Calu3 (cell line): Measurements from ENCODE around the gene ACCS. TPM values are rescaled to one million over a fixed set of nuclear protein-coding genes. Genes with fewer than 3 reads are reported as not detected.

Experiments
- BruUV-seq: library from RNA; stranded (reverse); fragments of 400-500 nt; replicated peaks from 2 replicates; lab custom pipeline; 2021; lab: Mats Ljungman, UMichigan
- CTCF ChIA-PET: fragments of 300-600 bp; sonication (Branson Sonifier 250); formaldehyde crosslinking; loops from one replicate; lab custom pipeline; 2022; ENCODE audit warnings: antibody characterized with exemption; lab: Charles Lee
- DNase-seq: peaks from one replicate; pipeline ENCODE4 v3.0.0; 2022
- H3K27ac Mint-ChIP-seq: one replicate; pipeline ENCODE4 v1.8.0; 2022; ENCODE audit warnings: mixed read lengths; ENCODE audit not compliant: unreplicated experiment
- H3K27me3 Mint-ChIP-seq: one replicate; pipeline ENCODE4 v1.8.0; 2022; ENCODE audit warnings: mixed read lengths; ENCODE audit not compliant: unreplicated experiment
- H3K36me3 Mint-ChIP-seq: one replicate; pipeline ENCODE4 v1.8.0; 2022; ENCODE audit warnings: mild to moderate bottlenecking, moderate library complexity, mixed read lengths; ENCODE audit not compliant: insufficient read depth, unreplicated experiment
- H3K4me1 Mint-ChIP-seq: one replicate; pipeline ENCODE4 v1.8.0; 2022; ENCODE audit warnings: mild to moderate bottlenecking, low read depth, mixed read lengths; ENCODE audit not compliant: unreplicated experiment
- H3K4me3 Mint-ChIP-seq: one replicate; pipeline ENCODE4 v1.8.0; 2022; ENCODE audit warnings: mild to moderate bottlenecking, low read depth, moderate library complexity, mixed read lengths; ENCODE audit not compliant: unreplicated experiment
- H3K9me3 Mint-ChIP-seq: one replicate; pipeline ENCODE4 v1.8.0; 2022; ENCODE audit warnings: low read depth, mixed read lengths; ENCODE audit not compliant: unreplicated experiment
- CTCF ChIP-seq: fragments of 200-600 bp; IDR thresholded peaks from one replicate; pipeline ENCODE4 v1.8.0; 2022; ENCODE audit warnings: antibody characterized with exemption; ENCODE audit not compliant: unreplicated experiment
- intact Hi-C: fragments of 100-400 bp; cut with micrococcal nuclease; formaldehyde crosslinking; loops from one replicate; pipeline ENCODE4 v1.10.0; 2022; ENCODE audit not compliant: unreplicated experiment
- total RNA-seq: library from RNA; stranded (reverse); gene quantifications from 2 replicates; pipeline ENCODE4 v1.2.3, GENCODE V29; 2022

The ACCS gene
- total RNA-seq, 1 experiment from 2014 or later = 17.9 TPM

GRCh38 chr11:44125598-44125997 lies 59.5 kb downstream of the ACCS start:
- no peak overlapping the region for H3K4me3 Mint-ChIP-seq
- no peaks in the 10 kb centered on the region for H3K4me1 Mint-ChIP-seq
- no peak overlapping the region for H3K27ac Mint-ChIP-seq
- intact Hi-C loops = no loop called here
- no peaks in the 10 kb centered on the region for H3K36me3 Mint-ChIP-seq
- no peaks in the 10 kb centered on the region for H3K27me3 Mint-ChIP-seq
- BruUV-seq = no TSS peak
- no peak for DNase-seq
- CTCF ChIA-PET = no interaction called here
- no peak for TF ChIP-seq CTCF
- H3K9me3 Mint-ChIP-seq = no peaks in the 10 kb centered on the region

- H3K4me1 Mint-ChIP-seq = no peaks in the 10 kb centered on the region
- H3K27ac Mint-ChIP-seq = no peak overlapping the region
- H3K27me3 Mint-ChIP-seq = no peaks in the 10 kb centered on the region
- DNase-seq = no peak
- no peak overlapping the region for H3K4me3 Mint-ChIP-seq
- BruUV-seq = no TSS peak
- no peak for TF ChIP-seq CTCF
- CTCF ChIA-PET = no interaction called here
- H3K36me3 Mint-ChIP-seq = no peaks in the 10 kb centered on the region
- H3K9me3 Mint-ChIP-seq = no peaks in the 10 kb centered on the region
- intact Hi-C loops = no loop called here
Measured at GRCh38 chr11:44126304-44126703, 60.2 kb downstream of the ACCS start.

GRCh38 chr11:44127130-44127529 lies 61.1 kb downstream of the ACCS start:
- no peak overlapping the region for H3K27ac Mint-ChIP-seq
- H3K36me3 Mint-ChIP-seq = no peaks in the 10 kb centered on the region
- H3K4me1 Mint-ChIP-seq = no peaks in the 10 kb centered on the region
- intact Hi-C loops = no loop called here
- CTCF ChIA-PET = no interaction called here
- no peak for DNase-seq
- H3K4me3 Mint-ChIP-seq = no peak overlapping the region
- no peak for TF ChIP-seq CTCF
- no peaks in the 10 kb centered on the region for H3K9me3 Mint-ChIP-seq
- no TSS peak for BruUV-seq
- H3K27me3 Mint-ChIP-seq = no peaks in the 10 kb centered on the region

GRCh38 chr11:44128729-44129128 lies 62.7 kb downstream of the ACCS start:
- no peak overlapping the region for H3K4me3 Mint-ChIP-seq
- H3K27ac Mint-ChIP-seq = no peak overlapping the region
- H3K36me3 Mint-ChIP-seq = no peaks in the 10 kb centered on the region
- no peak for DNase-seq
- no peaks in the 10 kb centered on the region for H3K27me3 Mint-ChIP-seq
- no TSS peak for BruUV-seq
- TF ChIP-seq CTCF = no peak
- no peaks in the 10 kb centered on the region for H3K9me3 Mint-ChIP-seq
- no peaks in the 10 kb centered on the region for H3K4me1 Mint-ChIP-seq
- CTCF ChIA-PET = no interaction called here
- intact Hi-C loops = no loop called here
